Neutrophil (primary cell): ENCODE results near the gene RNF41.
"Not testable (repeated sequence)": the region's sequence is repeated elsewhere in the genome, so short reads cannot be mapped to it uniquely, and the experiment has no call there.

Experiments used
- H3K27ac ChIP-seq: fragments of 200-600 bp; sonication (generic); 2 replicates; pipeline ENCODE4 v1.5.1; 2016; ENCODE audit warnings: mild to moderate bottlenecking, moderate library complexity
- H3K27me3 ChIP-seq: fragments of 200-600 bp; sonication (generic); 2 replicates; pipeline ENCODE4 v1.6.0; 2016; ENCODE audit warnings: mild to moderate bottlenecking
- H3K36me3 ChIP-seq: fragments of 200-600 bp; sonication (generic); 2 replicates; pipeline ENCODE4 v1.5.1; 2017
- H3K4me1 ChIP-seq, 2 experiments: fragments of 200-600 bp in 1 of 2; sonication (generic) in 1 of 2; 1 replicate in 1 of 2; 2 replicates in 1 of 2; pipeline versions ENCODE4 v1.5.1 to v1.6.1; 2013 to 2016; ENCODE audit warnings: low read depth in 1 of 2, low read length in 1 of 2, mild to moderate bottlenecking in 1 of 2, moderate library complexity in 1 of 2; ENCODE audit not compliant: control insufficient read depth in 1 of 2, insufficient read depth in 1 of 2
- H3K4me3 ChIP-seq, 2 experiments: fragments of 200-600 bp in 1 of 2; sonication (generic) in 1 of 2; 1 replicate in 1 of 2; 2 replicates in 1 of 2; pipeline ENCODE4 v1.5.1; 2013 to 2016; ENCODE audit warnings: low read depth in 1 of 2, low read length in 1 of 2, mild to moderate bottlenecking in 1 of 2, moderate library complexity in 1 of 2
- H3K9me3 ChIP-seq: fragments of 200-600 bp; sonication (generic); 2 replicates; pipeline ENCODE4 v1.5.1; 2016
- TF ChIP-seq, protein P1 (sequence below): fragments of 200-600 bp; sonication (generic); IDR thresholded peaks from 2 replicates; pipeline ENCODE4 v1.5.1; 2016; ENCODE audit warnings: antibody characterized with exemption

RNF41 gene

DNA sequence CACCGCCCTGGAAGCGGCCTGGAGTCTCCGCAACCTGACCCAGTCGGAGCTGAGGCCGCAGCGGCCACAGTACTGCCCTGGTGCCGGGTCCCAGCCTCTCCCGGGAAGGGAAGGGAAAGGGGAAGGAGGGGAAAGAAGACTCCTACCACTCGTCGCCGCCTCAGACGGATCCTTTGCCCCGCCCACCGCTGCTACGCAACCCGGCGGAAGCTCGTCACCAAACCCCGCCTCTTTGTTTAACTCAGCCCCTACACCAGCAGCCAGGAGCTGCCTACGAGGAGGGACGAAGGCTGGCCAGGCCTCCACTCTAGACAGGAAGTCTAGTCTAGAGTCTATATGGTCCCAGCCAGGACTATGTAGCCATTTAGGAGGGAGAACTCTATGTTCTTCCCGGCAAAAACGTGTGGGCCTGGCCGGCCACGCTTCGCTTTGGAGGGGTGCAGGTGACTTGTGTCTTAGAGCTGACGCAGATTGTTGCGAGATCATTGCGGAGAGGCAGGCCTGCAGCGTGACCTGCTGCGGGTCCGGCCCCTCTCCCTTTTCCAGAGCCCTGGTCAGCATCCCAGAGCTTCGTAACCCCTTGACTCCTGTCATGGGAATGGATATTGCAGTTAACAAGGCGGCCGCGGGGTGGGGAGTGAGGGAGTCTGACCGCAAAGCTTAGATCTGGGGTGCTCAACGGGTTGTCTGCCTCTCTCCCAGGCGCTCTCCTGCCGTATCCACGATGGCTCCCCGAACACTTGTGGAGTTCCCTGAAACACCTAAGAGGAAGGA lies at the start of gene RNF41:
RNF41 (minus strand) TSS at position 166 of the 774 bp plus-strand sequence. CDS start 7,875 bp downstream, outside the sequence.
- H3K4me3 ChIP-seq = peak within 1 kb of the TSS; percentile 84 to 85
- peak within 1 kb of the TSS; percentile 93 for H3K27ac ChIP-seq
- TF ChIP-seq, protein P1, sequence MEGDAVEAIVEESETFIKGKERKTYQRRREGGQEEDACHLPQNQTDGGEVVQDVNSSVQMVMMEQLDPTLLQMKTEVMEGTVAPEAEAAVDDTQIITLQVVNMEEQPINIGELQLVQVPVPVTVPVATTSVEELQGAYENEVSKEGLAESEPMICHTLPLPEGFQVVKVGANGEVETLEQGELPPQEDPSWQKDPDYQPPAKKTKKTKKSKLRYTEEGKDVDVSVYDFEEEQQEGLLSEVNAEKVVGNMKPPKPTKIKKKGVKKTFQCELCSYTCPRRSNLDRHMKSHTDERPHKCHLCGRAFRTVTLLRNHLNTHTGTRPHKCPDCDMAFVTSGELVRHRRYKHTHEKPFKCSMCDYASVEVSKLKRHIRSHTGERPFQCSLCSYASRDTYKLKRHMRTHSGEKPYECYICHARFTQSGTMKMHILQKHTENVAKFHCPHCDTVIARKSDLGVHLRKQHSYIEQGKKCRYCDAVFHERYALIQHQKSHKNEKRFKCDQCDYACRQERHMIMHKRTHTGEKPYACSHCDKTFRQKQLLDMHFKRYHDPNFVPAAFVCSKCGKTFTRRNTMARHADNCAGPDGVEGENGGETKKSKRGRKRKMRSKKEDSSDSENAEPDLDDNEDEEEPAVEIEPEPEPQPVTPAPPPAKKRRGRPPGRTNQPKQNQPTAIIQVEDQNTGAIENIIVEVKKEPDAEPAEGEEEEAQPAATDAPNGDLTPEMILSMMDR = peak; percentile 38
- peaks cover 8% of the 10 kb centered on the region for H3K36me3 ChIP-seq
- no peaks in the 10 kb centered on the region for H3K27me3 ChIP-seq
- no peaks in the 10 kb centered on the region for H3K9me3 ChIP-seq
- H3K4me1 ChIP-seq = peaks cover 48% of the 10 kb centered on the region in 2 experiments

DNA sequence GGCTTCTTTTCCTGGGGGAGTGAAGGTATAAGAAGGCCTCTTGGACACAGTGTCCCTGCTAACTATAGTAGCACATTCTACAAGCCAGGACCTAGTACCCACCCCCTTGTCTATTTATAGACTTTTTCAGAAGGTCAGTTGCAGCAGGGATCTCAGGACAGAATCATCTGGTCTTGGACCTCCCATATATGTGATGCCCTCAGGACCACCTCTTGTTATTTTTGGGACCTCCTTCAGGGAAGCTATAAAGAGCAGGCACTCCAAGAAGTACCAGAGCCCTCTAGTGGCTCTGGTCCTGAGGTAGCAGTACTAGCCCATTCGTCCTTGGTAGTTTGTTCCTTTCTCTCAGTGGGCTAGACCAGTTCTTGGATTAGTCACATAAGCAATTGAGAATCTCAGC lies 49.3 kb upstream of the RNF41 start:
- H3K27ac ChIP-seq = no peak overlapping the region
- H3K9me3 ChIP-seq = no peaks in the 10 kb centered on the region
- H3K27me3 ChIP-seq = no peaks in the 10 kb centered on the region
- H3K4me1 ChIP-seq = peaks cover 12 to 16% of the 10 kb centered on the region in 2 experiments
- peaks cover 63% of the 10 kb centered on the region for H3K36me3 ChIP-seq
- TF ChIP-seq, protein P1 = no peak
- H3K4me3 ChIP-seq = no peak overlapping the region

DNA sequence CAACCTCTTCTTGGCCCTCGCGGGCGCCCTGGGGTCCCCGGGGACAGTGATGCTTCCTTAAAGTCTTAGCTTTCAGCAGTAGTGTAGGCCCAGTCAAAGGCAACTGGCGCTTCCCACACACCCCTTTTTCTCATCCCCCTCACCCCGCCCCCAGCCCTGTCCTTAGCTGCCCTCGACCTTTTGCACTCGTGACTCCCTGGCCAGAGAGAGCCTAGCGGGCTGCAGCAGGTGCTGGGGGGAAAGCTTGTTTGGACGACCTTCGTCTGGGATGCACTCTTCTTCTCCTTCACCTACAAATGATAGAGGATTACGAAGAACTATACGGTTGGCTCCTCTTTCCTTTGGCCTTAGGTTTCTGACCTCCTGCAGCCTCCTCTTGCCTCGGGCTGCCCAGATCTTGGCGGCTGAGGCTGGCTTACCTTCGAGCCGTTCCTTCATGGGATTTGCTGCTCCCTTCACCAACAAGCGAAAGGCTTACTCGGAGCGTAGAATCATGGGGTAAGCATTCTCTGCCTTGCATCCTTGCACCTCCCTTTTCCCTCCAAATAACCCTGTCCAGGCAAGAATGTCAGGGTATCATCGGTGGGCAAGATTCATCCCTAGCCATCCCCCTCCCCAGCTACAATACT lies 45.8 kb upstream of the RNF41 start:
- peak overlapping the region; percentile 89 for H3K27ac ChIP-seq

GRCh38 chr12:56266693-56267442 lies 45.1 kb upstream of the RNF41 start, which contains the start of gene COQ10A:
TSS of gene COQ10A (plus strand) at chr12:56266942. CDS start at chr12:56267119, 177 bp downstream.
- Histone ChIP-seq H3K36me3 (peaks cover 21% of the 10 kb centered on the region), H3K4me3 (peak within 1 kb of the TSS; percentile 79 to 80), H3K27ac (peak within 1 kb of the TSS; percentile 89), H3K27me3 (no peaks in the 10 kb centered on the region), H3K9me3 (no peaks in the 10 kb centered on the region), H3K4me1 (peaks cover 17 to 19% of the 10 kb centered on the region in 2 experiments)
- TF ChIP-seq, protein P1 = peak; percentile 61

More for the DNA sequence above, 45.8 kb upstream of the RNF41 start:
- Histone ChIP-seq H3K36me3 (peaks cover 28% of the 10 kb centered on the region), H3K9me3 (no peaks in the 10 kb centered on the region), H3K27me3 (no peaks in the 10 kb centered on the region), H3K4me1 (peaks cover 17 to 19% of the 10 kb centered on the region in 2 experiments), H3K4me3 (peak overlapping the region; percentile 79 to 80)
- TF ChIP-seq, protein P1 = no peak

- not testable (repeated sequence) for H3K9me3 ChIP-seq
- peak overlapping the region; percentile 79 to 80 for H3K4me3 ChIP-seq
Observed at GRCh38 chr12:56266068-56266692, 44.5 kb upstream of the RNF41 start.

GRCh38 chr12:56262955-56263354 lies 41.2 kb upstream of the RNF41 start:
- H3K4me1 ChIP-seq = peaks cover 27% of the 10 kb centered on the region in 2 experiments
- H3K4me3 ChIP-seq, H3K9me3 ChIP-seq, H3K27ac ChIP-seq, H3K36me3 ChIP-seq, H3K27me3 ChIP-seq: not testable (repeated sequence)

More at GRCh38 chr12:56266068-56266692, 44.5 kb upstream of the RNF41 start:
- H3K27me3 ChIP-seq = not testable (repeated sequence)
- Histone ChIP-seq H3K27ac (peak overlapping the region; percentile 89), H3K4me1 (peaks cover 17 to 19% of the 10 kb centered on the region in 2 experiments), H3K36me3 (peaks cover 14% of the 10 kb centered on the region)
